ENCODE measurements around the gene TBC1D22A.

The TBC1D22A gene

GRCh38 chr22:46798041-46798365 lies 35.6 kb downstream of the TBC1D22A start:
- DNase-seq, result no peak

DNA sequence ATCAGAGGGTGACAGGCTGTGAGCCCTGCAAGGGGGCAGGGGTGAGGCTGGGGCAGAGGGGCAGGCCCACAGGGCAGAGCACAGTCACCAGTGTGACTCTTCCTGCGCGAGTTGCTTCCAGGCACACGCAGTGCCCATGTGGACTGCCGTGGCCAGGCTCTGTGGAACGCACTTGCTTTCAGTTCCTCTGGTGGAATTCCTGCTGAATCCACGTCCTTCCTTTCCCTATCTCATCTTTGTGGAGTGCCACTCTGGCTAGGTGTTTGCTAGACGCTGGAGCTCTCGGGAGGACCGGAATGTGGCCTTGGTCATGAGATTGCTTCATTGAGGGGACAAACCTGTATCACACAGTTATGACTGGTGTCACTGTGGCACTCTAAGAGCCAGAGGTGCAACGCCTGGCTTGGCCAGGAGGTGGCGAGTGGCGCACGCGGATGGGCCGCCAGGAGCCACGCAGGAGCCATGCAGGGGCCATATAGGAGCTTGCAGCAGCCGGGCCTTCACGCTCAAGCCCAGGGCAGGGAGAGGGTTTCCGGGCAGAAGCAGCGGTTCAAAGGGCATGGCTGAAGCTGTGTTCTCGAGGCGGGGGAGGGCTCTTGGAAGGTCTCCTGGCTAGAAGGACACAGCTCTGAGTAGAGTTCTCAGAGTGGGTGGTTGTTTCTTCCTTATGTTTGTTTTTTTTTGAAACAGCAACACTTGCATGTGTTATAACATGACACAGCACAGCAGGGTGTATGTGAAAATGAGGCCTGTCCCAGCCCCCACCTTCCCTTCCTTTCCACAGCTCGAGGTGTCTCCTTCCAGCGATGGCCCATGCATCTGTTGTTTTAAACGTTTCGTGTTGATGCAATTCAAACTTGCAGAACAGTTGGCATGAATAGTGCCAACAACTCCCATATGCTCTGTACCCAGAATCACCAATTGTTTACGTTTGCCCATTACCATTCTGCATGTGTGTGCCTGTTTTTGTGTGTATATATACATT lies 36.2 kb downstream of the TBC1D22A start:
- DNase-seq, result peak; percentile 99

DNA sequence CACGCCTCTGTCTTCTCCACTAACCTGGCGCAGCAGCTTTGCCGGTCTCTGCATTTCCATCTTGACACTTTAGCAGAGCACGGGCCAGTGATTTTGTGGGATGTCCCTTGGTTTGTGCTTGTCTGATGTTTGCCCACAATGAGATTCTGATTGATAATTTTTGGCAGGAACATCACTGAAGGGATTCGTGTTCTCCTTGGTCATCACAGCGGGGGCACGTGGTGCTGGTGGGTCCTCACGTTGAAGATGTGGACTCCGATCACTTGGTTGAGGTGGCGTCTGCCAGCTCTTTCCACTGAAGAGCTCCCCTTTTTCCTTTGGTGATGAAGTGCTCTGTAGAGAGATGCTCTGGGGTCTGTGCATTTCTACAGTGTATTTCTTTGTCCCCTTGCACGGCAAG lies 37.2 kb downstream of the TBC1D22A start:
- DNase-seq, result no peak

- DNase-seq, result no peak
Measured at GRCh38 chr22:46800102-46800857, 37.8 kb downstream of the TBC1D22A start.

DNA sequence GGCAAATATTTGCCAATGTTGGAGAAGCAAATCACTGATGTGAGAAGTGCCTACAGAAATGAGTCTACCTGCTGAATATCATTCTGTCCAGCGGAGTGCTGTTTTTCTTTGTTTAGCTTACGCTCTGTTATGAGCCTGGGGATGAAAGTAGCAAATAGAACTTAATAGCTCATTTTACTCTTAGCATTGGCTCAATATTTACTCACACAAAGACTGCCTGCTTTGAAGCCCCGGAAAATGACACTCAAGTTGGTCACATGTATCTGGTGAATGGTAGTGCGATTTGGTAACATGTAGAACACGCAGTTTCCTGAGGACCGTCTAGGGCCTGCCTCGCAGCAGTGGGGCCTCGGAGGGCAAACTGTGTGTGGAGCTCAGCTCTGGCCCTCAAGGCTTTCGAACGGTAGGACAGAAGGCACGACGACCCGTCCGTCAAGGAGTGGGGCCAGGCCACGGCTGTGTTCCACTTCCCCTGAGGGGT lies 38.9 kb downstream of the TBC1D22A start:
- DNase-seq, result no peak

GRCh38 chr22:46801826-46802607 lies 39.6 kb downstream of the TBC1D22A start:
- no peak for DNase-seq

DNA sequence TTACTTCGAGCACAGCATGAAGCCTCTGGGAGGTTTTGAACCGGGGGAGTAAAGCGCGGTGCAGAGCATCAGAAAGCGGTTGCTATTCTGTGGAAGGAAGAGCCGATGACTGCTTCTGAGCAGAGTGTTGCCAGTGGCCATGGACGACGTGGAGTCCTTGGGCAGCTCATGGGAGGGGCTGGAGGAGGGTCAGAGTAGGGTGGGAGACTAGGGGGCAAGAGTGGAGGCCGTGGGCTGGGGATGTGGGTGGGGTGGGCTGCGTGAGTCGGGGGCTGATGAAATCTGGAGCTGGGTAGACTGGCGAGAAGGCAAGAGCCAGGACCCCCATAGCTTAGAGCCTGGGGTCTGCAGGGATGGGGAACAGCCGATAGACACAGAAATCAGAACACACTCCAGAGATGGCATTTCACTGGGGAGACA lies 40.2 kb downstream of the TBC1D22A start:
- no peak for DNase-seq

GRCh38 chr22:46803031-46803880 lies 40.8 kb downstream of the TBC1D22A start:
- DNase-seq, result peak; percentile 33

DNA sequence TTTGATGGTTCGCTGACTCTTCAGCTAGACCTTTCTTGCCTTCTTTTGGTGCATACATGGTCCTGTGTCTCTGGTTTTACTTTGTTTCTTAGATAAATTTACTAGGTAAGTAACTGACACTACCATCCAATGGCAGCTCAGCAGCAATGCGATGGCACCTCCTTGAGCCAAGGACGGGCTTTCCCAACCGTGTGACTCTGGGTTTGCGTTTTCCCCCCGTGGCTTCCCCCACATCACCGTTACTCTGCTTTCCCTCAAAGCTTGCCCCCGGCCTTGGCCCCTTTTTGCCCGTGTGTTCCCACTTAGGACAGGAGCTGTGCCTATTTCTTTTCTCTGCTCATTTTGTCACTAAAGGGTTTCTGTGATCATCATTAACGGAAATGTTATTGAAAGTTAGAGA lies 41.5 kb downstream of the TBC1D22A start:
- no peak for DNase-seq

GRCh38 chr22:46806794-46807193 lies 44.3 kb downstream of the TBC1D22A start:
- DNase-seq, result no peak

DNA sequence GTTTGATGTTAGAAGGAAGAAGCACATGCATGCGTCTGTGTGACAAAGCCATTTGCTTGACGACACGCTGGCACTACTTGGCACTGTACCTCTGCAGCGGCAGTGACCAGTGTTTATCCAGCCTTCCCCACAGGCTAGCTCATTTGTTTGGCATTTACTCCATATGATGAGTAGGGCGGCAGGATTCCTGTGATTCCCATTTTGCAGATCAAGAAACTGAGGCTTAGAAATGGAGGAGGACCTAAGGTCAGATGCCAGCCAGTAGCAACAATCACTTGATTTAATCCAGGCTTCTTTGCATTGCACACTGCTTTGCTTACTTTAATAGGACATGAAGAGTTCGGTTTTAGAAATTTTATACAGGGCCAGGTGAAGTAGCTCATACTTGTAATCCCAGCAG lies 45.0 kb downstream of the TBC1D22A start:
- no peak for DNase-seq

- no peak for DNase-seq
Measured at GRCh38 chr22:46809153-46809885, 46.9 kb downstream of the TBC1D22A start.

DNA sequence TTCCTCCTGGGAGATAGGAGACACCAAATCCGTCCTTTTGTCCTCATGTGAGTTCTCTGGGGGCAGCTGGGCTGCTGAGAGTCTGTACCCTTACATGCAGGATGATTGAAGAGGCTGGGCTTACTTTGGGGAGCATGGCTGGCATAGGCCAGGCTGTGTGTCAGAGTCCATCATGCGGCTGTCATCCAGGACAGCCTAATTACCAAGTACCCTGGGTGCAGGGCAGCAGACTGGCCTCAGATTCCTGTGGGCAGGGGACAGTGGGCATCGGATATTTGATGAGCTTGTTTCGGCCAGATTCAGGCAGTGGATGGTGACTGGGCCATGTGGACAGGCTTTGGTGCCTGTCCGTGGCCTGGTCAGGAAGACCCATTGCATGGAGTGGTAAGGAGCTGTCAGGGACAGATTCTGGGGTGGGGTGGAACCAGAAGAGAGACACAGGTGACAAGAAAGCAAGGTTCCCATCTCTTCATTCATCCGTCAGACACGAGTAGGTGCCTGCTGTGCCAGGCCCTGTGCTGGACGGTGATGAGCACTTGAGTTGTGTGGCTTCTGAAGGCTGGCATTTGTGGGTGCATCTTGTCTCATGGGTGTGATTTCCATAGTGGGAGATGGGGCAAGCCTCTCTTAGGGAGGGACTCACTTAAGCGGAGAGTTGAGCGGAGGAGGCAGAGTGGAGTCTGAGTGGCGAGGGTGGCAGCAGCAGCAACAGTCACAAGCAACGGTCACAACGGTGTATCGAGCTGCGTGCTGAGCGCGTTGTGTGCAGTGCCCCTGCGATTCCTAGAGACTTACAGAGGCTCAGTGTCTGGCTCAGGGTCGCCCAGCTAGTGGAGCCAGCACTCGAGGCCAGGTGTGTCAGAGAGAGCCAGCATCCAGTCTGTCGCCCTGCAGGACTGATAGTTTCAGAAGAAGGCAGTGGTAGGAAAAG lies 48.7 kb downstream of the TBC1D22A start:
- DNase-seq, result no peak

DNA sequence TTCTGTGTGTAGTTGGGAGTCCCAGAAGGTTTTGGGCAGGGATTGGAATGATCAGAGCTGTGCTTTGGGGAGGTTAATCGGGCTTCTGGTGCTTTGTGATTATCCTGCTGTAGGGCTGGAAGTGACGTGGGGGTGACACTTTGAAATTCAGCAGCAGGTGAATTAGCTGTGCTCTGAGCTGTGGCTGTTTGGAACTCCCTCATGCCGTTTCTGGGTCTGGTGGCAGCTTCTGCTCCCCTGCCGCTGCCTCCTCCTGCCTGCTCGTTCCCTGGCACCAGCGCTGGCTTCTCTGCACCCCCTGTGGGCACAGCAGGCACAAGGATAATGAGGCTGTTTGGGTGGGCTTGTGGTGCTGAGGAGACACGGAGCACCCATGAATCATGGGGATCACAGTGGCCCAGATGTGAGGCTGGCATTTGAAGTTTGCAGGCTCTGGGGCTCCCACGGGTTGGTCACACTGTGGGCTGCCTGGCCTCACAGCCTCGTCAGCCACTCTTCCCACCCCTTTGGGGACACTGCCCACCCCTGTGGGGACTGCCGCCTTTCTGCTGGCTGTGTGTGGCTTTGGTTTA lies 49.7 kb downstream of the TBC1D22A start:
- no peak for DNase-seq

DNA sequence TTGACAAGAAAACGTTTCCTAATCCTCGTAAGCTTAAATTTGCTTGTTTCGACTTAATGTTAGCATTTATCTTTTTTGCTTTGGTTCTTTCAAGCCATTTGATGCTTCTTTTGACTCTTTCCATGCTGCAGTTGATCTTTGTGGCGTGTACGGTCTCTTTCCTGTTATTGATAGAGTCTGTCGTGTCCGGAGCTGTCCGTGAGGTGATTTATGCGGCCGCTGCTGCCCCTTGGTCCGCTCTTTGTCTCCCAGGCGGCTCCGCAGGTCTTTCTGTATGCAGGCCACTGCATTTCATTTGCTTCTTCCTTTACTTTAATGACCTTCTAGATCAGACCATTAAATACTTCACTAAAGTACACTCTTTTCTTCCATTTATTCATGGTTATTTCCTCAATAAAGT lies 50.3 kb downstream of the TBC1D22A start:
- no peak for DNase-seq

GRCh38 chr22:46813816-46814597 lies 51.6 kb downstream of the TBC1D22A start:
- no peak for DNase-seq

DNA sequence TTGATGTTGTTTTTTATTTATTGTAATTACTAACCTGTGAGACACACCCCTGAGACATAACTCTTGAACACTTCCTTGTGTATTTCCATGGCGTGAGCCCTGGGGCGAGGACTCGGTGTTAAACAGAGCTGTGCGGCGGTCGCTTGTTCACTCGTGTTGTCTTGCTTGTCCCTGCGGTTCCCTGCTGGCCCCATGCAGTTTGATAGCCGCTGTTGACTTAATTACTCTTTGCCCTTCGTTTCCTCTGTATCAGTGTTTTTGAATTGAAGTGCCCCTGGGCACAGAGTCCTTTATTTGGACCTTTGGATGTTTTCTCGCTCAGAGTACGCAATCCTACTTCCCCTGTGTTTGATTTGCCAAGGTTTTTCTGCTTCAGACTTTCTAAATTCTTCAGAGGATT lies 52.7 kb downstream of the TBC1D22A start:
- no peak for DNase-seq

DNA sequence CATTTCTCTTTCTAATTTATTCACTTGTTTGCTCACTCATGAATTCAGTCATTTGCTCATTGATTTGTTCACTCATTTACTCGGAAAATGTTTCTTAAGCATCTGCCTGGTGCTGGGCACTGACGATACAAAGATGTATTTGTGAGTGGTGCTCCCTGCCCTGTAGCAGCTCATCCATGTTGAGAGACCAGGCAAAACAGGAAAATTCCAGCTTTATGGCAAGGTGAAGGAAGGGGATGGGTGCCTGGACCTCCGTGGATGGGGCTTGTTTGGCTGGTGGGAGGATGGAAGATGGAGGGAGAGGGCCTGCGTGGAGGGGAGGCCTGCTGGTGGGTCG lies 53.1 kb downstream of the TBC1D22A start:
- no peak for DNase-seq
